Neural crest cell (in vitro differentiated cells): ENCODE data around the gene LDB2. TPM values are rescaled to one million over a fixed set of nuclear protein-coding genes. Genes with fewer than 3 reads are reported as not detected.

ENCODE experiments used
- DNase-seq: peaks from one replicate; pipeline ENCODE4 v3.0.0; 2021; ENCODE audit warnings: low read depth, mixed read lengths, low spot score
- H3K27ac Mint-ChIP-seq: one replicate; pipeline ENCODE4 v1.8.0; 2021; ENCODE audit warnings: mild to moderate bottlenecking, mixed read lengths; ENCODE audit not compliant: unreplicated experiment
- H3K27me3 Mint-ChIP-seq: 2 replicates; pipeline ENCODE4 v1.8.0; 2021; ENCODE audit warnings: low read depth, mild to moderate bottlenecking, mixed read lengths
- H3K36me3 Mint-ChIP-seq: 2 replicates; pipeline ENCODE4 v1.8.0; 2021; ENCODE audit warnings: low read depth, mild to moderate bottlenecking, mixed read lengths
- H3K4me1 Mint-ChIP-seq: 2 replicates; pipeline ENCODE4 v1.8.0; 2021; ENCODE audit warnings: mixed read lengths
- H3K4me3 Mint-ChIP-seq: one replicate; pipeline ENCODE4 v1.8.0; 2021; ENCODE audit warnings: mild to moderate bottlenecking, mixed read lengths
- H3K9me3 Mint-ChIP-seq: 2 replicates; pipeline ENCODE4 v1.8.0; 2021; ENCODE audit warnings: mixed read lengths
- total RNA-seq: library from RNA; stranded (reverse); gene quantifications from 2 replicates; pipeline ENCODE4 v1.2.1, GENCODE V29; 2021
- TF ChIP-seq, protein P1 (sequence below): fragments of 200-600 bp; sonication (generic); conservative IDR thresholded peaks from 2 replicates; pipeline ENCODE4 v1.5.0; 2021; ENCODE audit warnings: antibody characterized with exemption, mild to moderate bottlenecking

The LDB2 gene
- total RNA-seq, 1 donor from 2014 or later, result 12.7 TPM

DNA sequence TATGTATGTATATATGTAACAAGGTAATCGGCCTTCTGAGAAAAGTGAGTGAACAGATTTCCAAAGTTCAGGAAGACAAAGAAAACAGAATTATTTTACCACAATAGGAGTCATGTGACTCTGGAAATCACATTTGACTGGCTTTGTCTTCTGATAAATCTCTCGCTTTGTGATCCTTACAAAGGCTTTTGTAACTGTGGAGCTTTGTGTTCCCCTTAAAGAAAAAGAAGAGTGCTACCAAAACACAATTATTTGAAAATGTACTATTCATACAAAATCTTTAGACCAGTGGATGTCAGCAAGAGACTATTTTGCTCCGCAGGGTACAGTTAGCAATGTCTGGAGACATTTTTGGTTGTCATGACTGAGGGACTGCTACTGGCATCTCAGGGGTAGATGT is 238.8 kb downstream of the LDB2 start:
- TF ChIP-seq, protein P1, sequence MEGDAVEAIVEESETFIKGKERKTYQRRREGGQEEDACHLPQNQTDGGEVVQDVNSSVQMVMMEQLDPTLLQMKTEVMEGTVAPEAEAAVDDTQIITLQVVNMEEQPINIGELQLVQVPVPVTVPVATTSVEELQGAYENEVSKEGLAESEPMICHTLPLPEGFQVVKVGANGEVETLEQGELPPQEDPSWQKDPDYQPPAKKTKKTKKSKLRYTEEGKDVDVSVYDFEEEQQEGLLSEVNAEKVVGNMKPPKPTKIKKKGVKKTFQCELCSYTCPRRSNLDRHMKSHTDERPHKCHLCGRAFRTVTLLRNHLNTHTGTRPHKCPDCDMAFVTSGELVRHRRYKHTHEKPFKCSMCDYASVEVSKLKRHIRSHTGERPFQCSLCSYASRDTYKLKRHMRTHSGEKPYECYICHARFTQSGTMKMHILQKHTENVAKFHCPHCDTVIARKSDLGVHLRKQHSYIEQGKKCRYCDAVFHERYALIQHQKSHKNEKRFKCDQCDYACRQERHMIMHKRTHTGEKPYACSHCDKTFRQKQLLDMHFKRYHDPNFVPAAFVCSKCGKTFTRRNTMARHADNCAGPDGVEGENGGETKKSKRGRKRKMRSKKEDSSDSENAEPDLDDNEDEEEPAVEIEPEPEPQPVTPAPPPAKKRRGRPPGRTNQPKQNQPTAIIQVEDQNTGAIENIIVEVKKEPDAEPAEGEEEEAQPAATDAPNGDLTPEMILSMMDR, result no peak
- H3K27me3 Mint-ChIP-seq, result no peaks in the 10 kb centered on the region
- H3K4me1 Mint-ChIP-seq, result peaks cover 5% of the 10 kb centered on the region
- peaks cover 5% of the 10 kb centered on the region for H3K9me3 Mint-ChIP-seq
- no peak for DNase-seq
- peaks cover 4% of the 10 kb centered on the region for H3K36me3 Mint-ChIP-seq
- H3K27ac Mint-ChIP-seq, result no peak overlapping the region
- H3K4me3 Mint-ChIP-seq, result no peak overlapping the region

DNA sequence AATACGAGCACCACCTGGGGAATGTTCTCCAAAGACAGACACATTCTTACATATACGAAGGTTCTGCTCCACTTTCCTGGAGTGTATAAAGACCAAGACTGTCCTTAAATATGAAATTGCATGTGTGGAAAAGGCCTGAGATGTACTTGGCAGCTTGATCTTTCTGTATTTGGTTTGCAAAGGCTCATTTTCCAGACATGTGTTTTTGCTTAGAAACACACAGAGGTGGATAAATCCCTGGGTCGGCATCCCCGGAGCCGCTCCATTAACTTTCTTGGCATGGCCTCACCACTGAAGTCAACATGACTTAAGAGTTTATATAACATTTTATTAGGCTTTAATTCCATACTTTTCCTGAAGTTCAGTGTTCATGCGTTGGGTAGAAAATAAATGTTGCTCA is 239.4 kb downstream of the LDB2 start:
- Mint-ChIP-seq H3K27ac (no peak overlapping the region), H3K4me3 (no peak overlapping the region), H3K9me3 (peaks cover 5% of the 10 kb centered on the region), H3K4me1 (peaks cover 5% of the 10 kb centered on the region), H3K27me3 (no peaks in the 10 kb centered on the region), H3K36me3 (peaks cover 4% of the 10 kb centered on the region)
- DNase-seq, result no peak
- TF ChIP-seq, protein P1, result no peak

DNA sequence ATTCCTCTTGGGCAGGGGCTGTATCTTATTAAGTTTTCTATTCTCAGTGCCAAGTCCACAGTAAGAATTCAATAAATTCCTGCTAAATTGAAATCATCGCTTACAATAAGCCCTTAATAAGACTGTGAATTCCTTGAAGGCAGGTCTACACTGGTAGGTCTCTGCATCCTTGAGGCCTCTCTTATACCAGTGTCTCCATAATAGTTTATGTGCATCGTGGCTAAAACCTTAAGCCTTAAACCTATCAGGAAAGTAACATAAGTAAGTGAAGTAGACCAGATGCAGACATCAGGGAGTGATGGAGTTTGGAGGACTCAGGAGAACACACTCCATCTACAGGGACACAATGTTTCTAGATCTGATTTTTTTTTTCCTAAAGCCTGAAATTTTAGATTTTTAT is 240.3 kb downstream of the LDB2 start:
- Mint-ChIP-seq H3K9me3 (peaks cover 5% of the 10 kb centered on the region), H3K27me3 (no peaks in the 10 kb centered on the region), H3K4me1 (peaks cover 5% of the 10 kb centered on the region), H3K4me3 (no peak overlapping the region), H3K27ac (no peak overlapping the region), H3K36me3 (peaks cover 4% of the 10 kb centered on the region)
- no peak for DNase-seq
- TF ChIP-seq, protein P1, result no peak

DNA sequence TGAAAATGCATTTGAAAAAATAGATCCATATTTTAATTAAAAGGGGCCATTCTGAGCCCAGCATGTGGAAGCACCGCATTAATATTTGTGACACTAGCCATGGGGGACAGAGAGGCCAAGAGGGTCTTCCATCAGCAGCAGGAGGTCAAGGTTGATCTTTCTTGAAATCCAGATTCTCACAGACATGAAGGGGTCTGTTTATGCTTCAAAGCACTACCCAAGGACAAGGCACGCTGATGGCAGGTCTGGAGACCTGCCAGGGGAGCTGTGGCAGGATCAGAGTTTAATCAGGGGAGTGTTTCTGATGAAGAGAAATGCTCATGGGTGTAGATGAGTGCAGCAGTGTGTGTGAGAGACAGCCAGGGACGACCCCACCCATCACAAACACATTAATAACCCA is 243.3 kb downstream of the LDB2 start:
- H3K9me3 Mint-ChIP-seq, result no peaks in the 10 kb centered on the region
- peaks cover 5% of the 10 kb centered on the region for H3K4me1 Mint-ChIP-seq
- DNase-seq, result no peak
- H3K4me3 Mint-ChIP-seq, result no peak overlapping the region
- no peaks in the 10 kb centered on the region for H3K36me3 Mint-ChIP-seq
- H3K27ac Mint-ChIP-seq, result no peak overlapping the region
- H3K27me3 Mint-ChIP-seq, result no peaks in the 10 kb centered on the region
- TF ChIP-seq, protein P1, result no peak

- no peaks in the 10 kb centered on the region for H3K9me3 Mint-ChIP-seq
- DNase-seq, result no peak
- no peaks in the 10 kb centered on the region for H3K27me3 Mint-ChIP-seq
- TF ChIP-seq, protein P1, result no peak
- no peak overlapping the region for H3K27ac Mint-ChIP-seq
- no peak overlapping the region for H3K4me3 Mint-ChIP-seq
- H3K4me1 Mint-ChIP-seq, result no peaks in the 10 kb centered on the region
- no peaks in the 10 kb centered on the region for H3K36me3 Mint-ChIP-seq
These were observed 245.6 kb downstream of the LDB2 start for GRCh38 chr4:16652732-16653305.
